Subcutaneous abdominal adipose tissue (tissue), 5 donors: ENCODE results near the gene ZNF180.
"Not testable (repeated sequence)": the region's sequence is repeated elsewhere in the genome, so short reads cannot be mapped to it uniquely, and the experiment has no call there.

Source experiments
- H3K27ac ChIP-seq: one replicate; pipeline ENCODE4 v1.7.0; 2013; ENCODE audit warnings: low read depth, mild to moderate bottlenecking, inconsistent platforms, low read length, moderate library complexity
- H3K27me3 ChIP-seq, 5 donors: one replicate each; pipeline ENCODE4 v1.7.0; 2013; ENCODE audit warnings: low read length in 5 of 5, inconsistent platforms in 1 of 5; ENCODE audit not compliant: control insufficient read depth in 5 of 5, insufficient read depth in 4 of 5
- H3K36me3 ChIP-seq, 5 donors: one replicate each; pipeline ENCODE4 v1.7.0; 2013; ENCODE audit warnings: low read length in 5 of 5; ENCODE audit not compliant: control insufficient read depth in 5 of 5, insufficient read depth in 5 of 5
- H3K4me1 ChIP-seq, 5 donors: one replicate each; pipeline ENCODE4 v1.7.0; 2013; ENCODE audit warnings: low read length in 5 of 5, mild to moderate bottlenecking in 3 of 5, moderate library complexity in 1 of 5; ENCODE audit not compliant: control insufficient read depth in 5 of 5, insufficient read depth in 5 of 5
- H3K4me3 ChIP-seq, 5 donors: one replicate each; pipeline ENCODE4 v1.7.0; 2013; ENCODE audit warnings: low read length in 5 of 5, low read depth in 1 of 5
- H3K9ac ChIP-seq, 5 donors: one replicate each; pipeline ENCODE4 v1.7.0; 2013; ENCODE audit warnings: low read length in 5 of 5, mild to moderate bottlenecking in 4 of 5, moderate library complexity in 3 of 5
- H3K9me3 ChIP-seq, 5 donors: one replicate each; pipeline ENCODE4 v1.7.0; 2013; ENCODE audit warnings: low read length in 5 of 5; ENCODE audit not compliant: control insufficient read depth in 5 of 5
- donor health status: healthy.
- donor health status: healthy.
- donor health status: healthy.
- donor health status: healthy.
- donor health status: healthy.

ZNF180 gene

DNA sequence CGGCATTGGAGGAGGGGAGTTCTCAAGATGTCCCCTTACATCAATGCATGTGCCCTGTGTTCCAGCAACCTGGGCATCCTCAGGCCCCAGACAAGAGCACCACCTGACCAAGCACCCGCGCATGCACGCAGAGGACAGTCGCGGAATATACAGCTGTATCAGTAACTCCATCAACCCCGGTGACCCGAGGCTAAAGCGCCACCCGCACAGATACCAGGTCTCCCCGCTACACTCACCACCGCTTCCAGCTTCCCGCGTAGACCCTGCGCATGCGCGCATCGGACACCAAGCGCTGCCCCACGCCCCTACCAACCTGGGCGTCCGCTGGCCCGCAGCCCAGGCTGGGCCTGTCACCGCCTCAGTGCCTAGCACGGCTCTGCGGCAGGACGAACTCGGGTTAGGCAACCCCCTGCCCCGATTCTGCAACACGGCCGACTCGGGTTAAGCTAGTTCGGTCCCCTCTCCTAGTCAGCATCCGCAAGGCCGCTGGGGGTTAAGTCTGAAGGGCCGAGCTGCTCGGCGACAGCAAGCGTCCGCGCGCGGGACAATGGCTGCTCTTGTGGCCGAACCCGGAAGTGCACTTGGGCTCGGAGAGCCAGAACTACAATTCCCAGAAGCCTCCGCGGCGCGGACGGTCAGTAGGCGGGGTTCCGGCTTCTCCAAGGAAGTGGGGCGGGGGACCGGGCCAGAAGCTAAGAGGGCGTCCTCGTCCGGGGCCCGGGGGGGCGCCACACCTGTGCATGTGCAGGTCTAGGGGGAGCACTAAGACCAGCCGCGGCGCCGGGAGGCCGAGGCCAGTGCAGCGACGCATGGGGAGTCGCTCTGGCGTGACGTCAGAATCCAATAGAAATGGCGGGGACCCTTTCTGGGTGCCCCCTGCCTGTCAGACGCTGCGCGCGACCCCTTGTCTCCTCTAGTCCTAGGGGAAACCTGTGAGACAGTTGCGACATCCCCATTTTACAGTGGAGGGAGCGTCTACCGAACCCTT is at the start of gene ZNF180:
ZNF180 (minus strand) TSS at position 561 of the 988 bp plus-strand sequence. CDS start 3,188 bp downstream, outside the sequence.
- H3K9me3 ChIP-seq = peaks cover 4 to 41% (median 35%) of the 10 kb centered on the region in 5 donors
- H3K36me3 ChIP-seq = peaks cover 4 to 25% (median 21%) of the 10 kb centered on the region in 5 donors
- peaks cover 6 to 24% (median 21%) of the 10 kb centered on the region in 5 donors for H3K4me1 ChIP-seq
- peak within 1 kb of the TSS; percentile 79 to 98 (median 89) for H3K4me3 ChIP-seq
- peak within 1 kb of the TSS; percentile 80 for H3K27ac ChIP-seq
- H3K27me3 ChIP-seq = peaks cover 0 to 2% (median 0%) of the 10 kb centered on the region in 5 donors
- H3K9ac ChIP-seq = peak within 1 kb of the TSS in 4 of 5 donors; percentile 78 to 91 (median 86)

- Histone ChIP-seq H3K36me3 (no peaks in the 10 kb centered on the region), H3K9me3 (peaks cover 0 to 3% (median 0%) of the 10 kb centered on the region in 5 donors), H3K4me1 (no peaks in the 10 kb centered on the region), H3K27me3 (peaks cover 0 to 5% (median 0%) of the 10 kb centered on the region in 5 donors), H3K27ac (no peak overlapping the region), H3K9ac (no peak overlapping the region), H3K4me3 (no peak overlapping the region)
Observed at GRCh38 chr19:44549507-44549906, 49.2 kb upstream of the ZNF180 start.

DNA sequence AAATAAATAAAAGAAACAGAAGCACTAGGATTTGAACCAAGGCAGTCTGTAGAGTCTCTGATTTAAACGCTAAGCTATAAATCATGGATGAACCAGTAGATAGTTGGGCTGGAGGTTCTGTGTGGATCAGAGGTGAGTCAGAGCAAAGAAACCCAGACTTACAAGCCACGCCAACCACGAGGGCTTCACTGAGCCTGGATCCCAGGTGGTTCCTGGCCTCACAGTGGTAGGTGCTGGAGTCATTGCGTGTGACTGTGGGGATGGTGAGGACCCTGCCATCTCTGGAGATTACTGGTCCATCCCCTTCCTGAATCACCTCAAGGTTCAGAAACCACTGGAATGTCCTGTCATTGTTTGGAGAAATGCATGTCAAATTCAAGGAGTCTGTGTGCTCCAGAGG is 48.4 kb upstream of the ZNF180 start:
- H3K27me3 ChIP-seq = peaks cover 0 to 8% (median 2%) of the 10 kb centered on the region in 5 donors
- H3K4me1 ChIP-seq = no peaks in the 10 kb centered on the region
- peaks cover 0 to 2% (median 0%) of the 10 kb centered on the region in 5 donors for H3K9me3 ChIP-seq
- no peak overlapping the region for H3K27ac ChIP-seq
- H3K9ac ChIP-seq = no peak overlapping the region
- H3K36me3 ChIP-seq = no peaks in the 10 kb centered on the region
- H3K4me3 ChIP-seq = no peak overlapping the region

DNA sequence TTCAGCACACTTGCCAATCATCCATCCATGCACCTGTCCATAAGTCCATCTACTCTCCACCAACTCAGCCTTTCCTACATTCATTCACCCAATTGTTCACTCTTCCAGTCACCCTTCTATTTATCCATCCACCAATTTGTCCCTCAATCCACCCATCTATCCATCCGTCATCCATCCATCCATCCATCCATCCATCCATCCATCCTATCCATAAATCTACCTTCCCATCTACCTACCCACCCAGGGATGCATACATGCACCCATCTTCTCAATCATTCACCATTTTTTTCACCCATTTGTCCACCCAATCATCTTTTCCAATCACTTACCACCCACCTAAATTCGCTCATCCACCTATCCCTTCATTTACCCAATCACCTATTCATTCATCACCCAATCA is 43.7 kb upstream of the ZNF180 start:
- H3K4me1 ChIP-seq = no peaks in the 10 kb centered on the region
- peaks cover 0 to 8% (median 5%) of the 10 kb centered on the region in 5 donors for H3K27me3 ChIP-seq
- H3K36me3 ChIP-seq = no peaks in the 10 kb centered on the region

DNA sequence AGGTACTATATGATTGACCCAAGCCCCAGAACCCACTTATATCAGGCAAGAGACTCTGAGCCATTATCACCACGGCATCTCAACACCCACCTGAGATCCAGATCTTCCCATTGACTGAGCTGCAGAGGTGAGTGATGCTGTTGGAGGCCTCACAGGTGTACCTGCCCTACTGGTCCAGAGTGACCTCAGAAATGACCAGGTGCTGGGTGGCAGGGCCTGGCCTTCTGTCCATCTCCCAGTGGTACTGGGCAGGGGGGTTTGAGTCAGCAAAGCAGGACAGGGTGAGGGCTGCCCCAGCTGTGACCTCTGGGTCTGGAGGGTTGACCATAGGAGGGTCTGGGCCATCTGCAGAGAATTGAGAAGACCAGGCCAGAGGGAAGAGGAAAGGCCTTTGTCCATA is 42.3 kb upstream of the ZNF180 start:
- Histone ChIP-seq H3K9me3 (peaks cover 0 to 3% (median 0%) of the 10 kb centered on the region in 5 donors), H3K36me3 (no peaks in the 10 kb centered on the region), H3K27me3 (peaks cover 0 to 8% (median 6%) of the 10 kb centered on the region in 5 donors), H3K4me3 (no peak overlapping the region), H3K9ac (no peak overlapping the region), H3K4me1 (no peaks in the 10 kb centered on the region), H3K27ac (no peak overlapping the region)

More for the DNA sequence above, 43.7 kb upstream of the ZNF180 start:
- Histone ChIP-seq H3K9me3 (peaks cover 0 to 3% (median 0%) of the 10 kb centered on the region in 5 donors), H3K27ac (no peak overlapping the region), H3K4me3 (no peak overlapping the region), H3K9ac (no peak overlapping the region)

DNA sequence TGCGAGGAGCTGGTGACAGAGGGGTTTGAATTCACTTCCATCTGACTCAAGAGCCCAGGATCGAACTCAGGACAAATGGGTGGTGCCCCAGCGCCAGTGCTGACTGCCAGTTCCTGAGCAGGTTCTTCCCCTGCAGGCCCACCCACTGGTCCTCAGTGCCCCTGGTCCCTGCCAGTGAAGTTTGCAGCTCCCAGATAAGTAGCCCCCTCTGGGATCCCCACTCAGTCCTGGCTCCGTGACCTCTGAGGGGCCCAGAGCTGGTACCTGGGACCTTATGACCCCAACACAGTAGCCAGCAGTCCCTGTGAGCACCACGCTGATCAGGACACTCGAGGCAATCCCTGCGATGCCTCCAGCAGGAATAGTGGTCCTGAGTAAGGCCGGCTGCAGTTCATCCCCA is 40.4 kb upstream of the ZNF180 start:
- Histone ChIP-seq H3K27ac (no peak overlapping the region), H3K36me3 (no peaks in the 10 kb centered on the region), H3K9ac (no peak overlapping the region), H3K4me3 (no peak overlapping the region), H3K27me3 (peaks cover 0 to 8% (median 6%) of the 10 kb centered on the region in 5 donors), H3K4me1 (no peaks in the 10 kb centered on the region), H3K9me3 (peaks cover 0 to 5% (median 0%) of the 10 kb centered on the region in 5 donors)

- no peak overlapping the region for H3K4me3 ChIP-seq
- H3K27ac ChIP-seq = no peak overlapping the region
- H3K9me3 ChIP-seq = peaks cover 0 to 5% (median 0%) of the 10 kb centered on the region in 5 donors
- no peak overlapping the region for H3K9ac ChIP-seq
- peaks cover 0 to 8% (median 6%) of the 10 kb centered on the region in 5 donors for H3K27me3 ChIP-seq
- H3K4me1 ChIP-seq = no peaks in the 10 kb centered on the region
- H3K36me3 ChIP-seq = no peaks in the 10 kb centered on the region
Observed at GRCh38 chr19:44539991-44540390, 39.7 kb upstream of the ZNF180 start.

DNA sequence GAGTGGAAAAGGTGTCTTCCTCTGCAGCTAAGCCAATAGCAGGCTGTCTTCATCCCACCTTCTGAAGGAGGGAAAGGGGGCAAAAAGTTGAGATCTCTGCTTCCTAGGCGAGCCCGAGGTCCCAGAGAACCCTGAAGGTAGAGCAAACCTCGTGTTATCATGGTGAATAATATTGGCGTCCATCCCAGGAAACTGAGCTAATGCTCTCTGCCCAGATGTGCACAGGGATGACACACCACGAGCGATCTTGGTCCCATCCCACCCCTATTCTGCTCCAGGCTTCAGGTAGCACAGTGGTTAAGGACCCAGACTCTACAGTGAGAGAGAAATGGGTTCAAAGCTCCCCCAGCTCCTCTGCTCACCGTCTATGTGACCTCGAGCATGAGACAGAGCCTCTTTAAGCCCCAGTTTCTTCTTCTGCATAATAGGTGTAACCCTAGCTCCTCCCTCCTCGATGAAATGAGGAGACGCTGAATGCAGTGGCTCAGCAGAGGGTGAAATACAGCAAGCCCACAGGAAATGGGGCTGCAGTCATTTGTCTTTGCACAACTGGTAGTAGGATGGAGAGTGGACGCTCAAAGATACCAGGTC is 39.0 kb upstream of the ZNF180 start:
- Histone ChIP-seq H3K4me1 (no peaks in the 10 kb centered on the region), H3K4me3 (no peak overlapping the region), H3K9ac (no peak overlapping the region), H3K9me3 (peaks cover 0 to 5% (median 0%) of the 10 kb centered on the region in 5 donors), H3K36me3 (no peaks in the 10 kb centered on the region), H3K27ac (no peak overlapping the region), H3K27me3 (peaks cover 0 to 7% (median 4%) of the 10 kb centered on the region in 5 donors)

- not testable (repeated sequence) for H3K4me3 ChIP-seq, H3K27ac ChIP-seq, H3K9ac ChIP-seq, H3K9me3 ChIP-seq, H3K36me3 ChIP-seq, H3K4me1 ChIP-seq
- peaks cover 6 to 13% (median 11%) of the 10 kb centered on the region in 5 donors for H3K27me3 ChIP-seq
Observed at GRCh38 chr19:44535361-44535760, 35.0 kb upstream of the ZNF180 start.

DNA sequence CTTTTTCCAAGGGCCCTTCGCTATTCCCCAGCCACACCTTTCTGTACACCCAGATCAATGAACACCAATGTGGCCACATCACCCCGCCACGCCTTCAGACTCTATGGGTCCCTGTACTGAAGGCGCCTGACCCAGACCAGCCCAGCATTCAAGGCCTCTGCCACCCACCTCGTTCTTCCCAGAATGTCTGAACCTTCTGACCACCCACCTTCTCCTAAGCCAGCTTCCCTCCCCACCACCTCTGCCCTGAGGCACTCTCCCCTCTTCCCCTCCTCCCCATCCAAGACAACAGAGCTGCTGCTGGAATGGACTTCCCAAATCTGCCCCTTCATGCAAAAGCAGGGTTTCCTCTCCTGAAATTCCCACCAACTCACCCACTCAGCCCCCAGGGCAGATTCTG is 32.5 kb upstream of the ZNF180 start:
- Histone ChIP-seq H3K27me3 (peaks cover 5 to 19% (median 12%) of the 10 kb centered on the region in 5 donors), H3K36me3 (no peaks in the 10 kb centered on the region), H3K4me3 (no peak overlapping the region), H3K9me3 (peaks cover 0 to 3% (median 0%) of the 10 kb centered on the region in 5 donors), H3K4me1 (no peaks in the 10 kb centered on the region), H3K9ac (no peak overlapping the region), H3K27ac (no peak overlapping the region)
